ENCODE measurements around the gene RCOR2.

RCOR2 gene

GRCh38 chr11:63951779-63952536 lies 35.0 kb upstream of the RCOR2 start:
- peak; percentile 79 for DNase-seq (ENCODE audit: low spot score)
- in situ Hi-C loops (cut with MboI; ENCODE audit: low sequenced_read_pairs, unreplicated experiment): no loop called here
- TF ChIP-seq CTCF (IDR thresholded peaks at IDR 0.05; ENCODE audit: borderline replicate concordance, control extremely low read depth, extremely low read depth, insufficient read depth, missing control alignments): no peak

GRCh38 chr11:63945477-63946163 lies 28.7 kb upstream of the RCOR2 start:
- TF ChIP-seq CTCF (IDR thresholded peaks at IDR 0.05; ENCODE audit: borderline replicate concordance, control extremely low read depth, extremely low read depth, insufficient read depth, missing control alignments): peak; percentile 51
- in situ Hi-C loops (cut with MboI; ENCODE audit: low sequenced_read_pairs, unreplicated experiment): loop anchor here (10.0 kb wide), 1 partner anchor 111 kb away; the partner anchor contains the start of gene MARK2
- peak; percentile 68 for DNase-seq (ENCODE audit: low spot score)

GRCh38 chr11:63944987-63945386 lies 28.0 kb upstream of the RCOR2 start:
- DNase-seq (ENCODE audit: low spot score): no peak
- in situ Hi-C loops (cut with MboI; ENCODE audit: low sequenced_read_pairs, unreplicated experiment): loop anchor here (10.0 kb wide), 1 partner anchor 110 kb away; the partner anchor contains the start of gene MARK2
- TF ChIP-seq CTCF (IDR thresholded peaks at IDR 0.05; ENCODE audit: borderline replicate concordance, control extremely low read depth, extremely low read depth, insufficient read depth, missing control alignments): no peak

GRCh38 chr11:63942803-63943202 lies 25.8 kb upstream of the RCOR2 start:
- DNase-seq (ENCODE audit: low spot score): no peak
- in situ Hi-C loops (cut with MboI; ENCODE audit: low sequenced_read_pairs, unreplicated experiment): loop anchor here (10.0 kb wide), 1 partner anchor 108 kb away; the partner anchor contains the start of gene MARK2
- TF ChIP-seq CTCF (IDR thresholded peaks at IDR 0.05; ENCODE audit: borderline replicate concordance, control extremely low read depth, extremely low read depth, insufficient read depth, missing control alignments): no peak

GRCh38 chr11:63941901-63942300 lies 24.9 kb upstream of the RCOR2 start:
- no peak for DNase-seq (ENCODE audit: low spot score)
- TF ChIP-seq CTCF (IDR thresholded peaks at IDR 0.05; ENCODE audit: borderline replicate concordance, control extremely low read depth, extremely low read depth, insufficient read depth, missing control alignments): no peak
- in situ Hi-C loops (cut with MboI; ENCODE audit: low sequenced_read_pairs, unreplicated experiment): loop anchor here (10.0 kb wide), 1 partner anchor 107 kb away; the partner anchor contains the start of gene MARK2

GRCh38 chr11:63940786-63941185 lies 23.8 kb upstream of the RCOR2 start:
- in situ Hi-C loops (cut with MboI; ENCODE audit: low sequenced_read_pairs, unreplicated experiment): loop anchor here (10.0 kb wide), 1 partner anchor 106 kb away; the partner anchor contains the start of gene MARK2
- no peak for TF ChIP-seq CTCF (IDR thresholded peaks at IDR 0.05; ENCODE audit: borderline replicate concordance, control extremely low read depth, extremely low read depth, insufficient read depth, missing control alignments)

More at GRCh38 chr11:63940786-63941185, 23.8 kb upstream of the RCOR2 start:
- no peak for DNase-seq (ENCODE audit: low spot score)
